H1 (cell line): ENCODE measurements around the gene TTC28. TPM values are rescaled to one million over a fixed set of nuclear protein-coding genes. Genes with fewer than 3 reads are reported as not detected.

Experiments
- CHD7 ChIP-seq: fragments of 300-600 bp; sonication (generic); IDR thresholded peaks from 2 replicates; pipeline ENCODE4 v1.7.1; 2012; ENCODE audit warnings: low read length, moderate library complexity, mild to moderate bottlenecking, inconsistent platforms; ENCODE audit not compliant: insufficient replicate concordance
- FOSL1 ChIP-seq: IDR thresholded peaks from 2 replicates; pipeline ENCODE4 v1.6.1; 2011; ENCODE audit warnings: mild to moderate bottlenecking, low read depth, low read length, moderate library complexity; ENCODE audit not compliant: insufficient read depth
- SAP30 ChIP-seq: fragments of 300-600 bp; sonication (generic); IDR thresholded peaks from 2 replicates; pipeline ENCODE4 v1.7.1; 2012; ENCODE audit warnings: low read length, moderate library complexity, mild to moderate bottlenecking, inconsistent platforms; ENCODE audit not compliant: insufficient read depth, insufficient replicate concordance
- TBP ChIP-seq: IDR thresholded peaks from 2 replicates; pipeline ENCODE4 v1.6.1; 2011; ENCODE audit warnings: low read depth, low read length, improper control_type of control experiment
- polyA plus RNA-seq, 7 experiments: library from polyadenylated mRNA; depleted of rRNA in 3 of 7; stranded (reverse) in 5 of 7; unstranded in 2 of 7; fragments of >200 nt in 5 of 7; fragments of 200-250 nt in 2 of 7; gene quantifications; 1 replicate in 5 of 7; 2 replicates in 1 of 7; 4 replicates in 1 of 7; pipeline versions ENCODE4 v1.2.1 to v1.2.3, GENCODE V29; 2011 to 2013; ENCODE audit warnings: missing spikeins in 2 of 7, mixed read lengths in 2 of 7
- total RNA-seq: library from RNA; stranded (reverse); fragmentation: NEBNext Ultra II Directional; extraction: Animal tissue kit (Norgen Biotek cat#: 25700); gene quantifications from 2 replicates; pipeline ENCODE4 v1.2.1, GENCODE V29; 2021

TTC28 gene
- total and polyA plus RNA-seq, 2 of the 8 experiments (the other 6 are each of a cell fraction or from before 2014, with no cell fraction given), result 2.6 to 12.6 TPM

- TF ChIP-seq CHD7, result no peak
- TF ChIP-seq FOSL1, result no peak
- no peak for TF ChIP-seq SAP30
- no peak for TF ChIP-seq TBP
These were observed 631.9 kb downstream of the TTC28 start (continued) for GRCh38 chr22:28047740-28048139.
